Activated CD4-positive, CD25-positive, alpha-beta regulatory T cell (primary cell): ENCODE measurements around the gene USP6.
"Not testable (repeated sequence)": the region's sequence is repeated elsewhere in the genome, so short reads cannot be mapped to it uniquely, and the experiment has no call there.

Experiments used
- DNase-seq, 4 experiments: peaks; one replicate each; lab custom pipeline; 2025; lab: John Stamatoyannopoulos, UW

The USP6 gene

GRCh38 chr17:5135726-5136579 is 20.1 kb downstream of the USP6 start:
- no peak for DNase-seq

DNA sequence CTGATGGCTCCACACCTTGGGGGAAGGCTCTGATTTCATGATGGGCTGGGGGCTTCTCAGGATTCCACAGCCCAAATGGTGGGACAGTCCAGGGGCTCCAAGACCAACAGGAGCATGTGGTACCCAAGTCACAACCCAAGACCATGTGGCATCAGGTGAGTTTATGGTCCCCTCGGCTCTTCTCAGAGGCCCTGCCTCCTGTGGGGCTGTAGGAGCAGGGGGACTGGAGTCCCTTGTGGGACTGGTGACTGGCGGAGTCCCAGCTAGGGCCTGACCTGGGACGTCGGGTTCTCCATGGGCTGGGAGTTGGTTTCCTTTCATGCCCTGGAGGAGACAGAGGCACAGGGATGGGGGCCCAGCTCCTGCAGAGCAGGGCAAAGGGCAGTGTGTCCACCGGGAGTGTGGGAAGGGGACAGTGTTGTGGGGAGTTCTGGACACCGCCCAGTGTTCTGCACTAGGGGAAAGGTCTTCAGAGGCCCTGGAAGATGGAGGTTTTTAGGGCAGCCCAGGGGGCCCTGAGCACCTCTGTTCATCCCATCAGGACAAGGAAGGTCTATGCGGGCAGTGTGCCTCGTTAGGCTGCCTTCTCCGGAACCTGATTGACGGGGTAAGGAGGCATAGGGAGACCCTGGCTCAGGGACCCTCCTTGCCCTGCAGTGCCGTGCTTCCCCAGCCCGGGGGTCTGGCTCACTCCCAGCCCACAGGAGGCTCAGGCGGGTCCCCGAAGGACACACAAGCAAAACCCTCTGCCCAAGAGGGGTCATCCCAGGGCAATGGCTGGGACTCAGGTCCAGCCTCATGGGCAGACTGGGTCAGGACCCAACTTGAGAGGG is 21.0 kb downstream of the USP6 start:
- not testable (repeated sequence) for DNase-seq

DNA sequence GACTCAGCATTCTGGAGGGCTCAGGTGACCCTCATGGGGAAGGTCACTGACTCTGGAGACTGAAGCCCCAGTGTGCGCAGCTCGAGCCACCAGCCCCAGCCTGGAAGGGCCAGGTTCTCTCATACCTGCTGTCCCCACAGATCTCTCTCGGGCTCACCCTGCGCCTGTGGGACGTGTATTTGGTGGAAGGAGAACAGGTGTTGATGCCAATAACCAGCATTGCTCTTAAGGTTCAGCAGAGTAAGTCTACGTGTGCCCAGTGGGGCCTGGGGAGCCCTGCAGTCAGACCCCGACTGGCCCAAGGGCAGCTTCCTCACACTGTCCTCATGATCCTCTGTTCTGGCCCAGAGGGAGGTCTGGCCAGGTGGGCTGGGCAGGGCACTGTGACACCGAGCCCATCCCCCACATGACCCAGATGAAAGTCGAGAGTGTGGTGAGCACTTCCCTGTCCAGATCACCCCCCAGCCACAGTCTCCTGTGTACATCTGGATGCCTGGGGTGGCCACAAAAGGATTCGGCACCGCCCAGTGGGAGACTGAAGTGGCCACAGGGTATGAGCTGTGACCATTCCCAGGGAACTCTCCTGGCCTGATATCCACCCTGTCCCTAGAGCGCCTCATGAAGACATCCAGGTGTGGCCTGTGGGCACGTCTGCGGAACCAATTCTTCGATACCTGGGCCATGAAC is 21.8 kb downstream of the USP6 start:
- not testable (repeated sequence) for DNase-seq

GRCh38 chr17:5138198-5138544 is 22.3 kb downstream of the USP6 start:
- DNase-seq = not testable (repeated sequence)

DNA sequence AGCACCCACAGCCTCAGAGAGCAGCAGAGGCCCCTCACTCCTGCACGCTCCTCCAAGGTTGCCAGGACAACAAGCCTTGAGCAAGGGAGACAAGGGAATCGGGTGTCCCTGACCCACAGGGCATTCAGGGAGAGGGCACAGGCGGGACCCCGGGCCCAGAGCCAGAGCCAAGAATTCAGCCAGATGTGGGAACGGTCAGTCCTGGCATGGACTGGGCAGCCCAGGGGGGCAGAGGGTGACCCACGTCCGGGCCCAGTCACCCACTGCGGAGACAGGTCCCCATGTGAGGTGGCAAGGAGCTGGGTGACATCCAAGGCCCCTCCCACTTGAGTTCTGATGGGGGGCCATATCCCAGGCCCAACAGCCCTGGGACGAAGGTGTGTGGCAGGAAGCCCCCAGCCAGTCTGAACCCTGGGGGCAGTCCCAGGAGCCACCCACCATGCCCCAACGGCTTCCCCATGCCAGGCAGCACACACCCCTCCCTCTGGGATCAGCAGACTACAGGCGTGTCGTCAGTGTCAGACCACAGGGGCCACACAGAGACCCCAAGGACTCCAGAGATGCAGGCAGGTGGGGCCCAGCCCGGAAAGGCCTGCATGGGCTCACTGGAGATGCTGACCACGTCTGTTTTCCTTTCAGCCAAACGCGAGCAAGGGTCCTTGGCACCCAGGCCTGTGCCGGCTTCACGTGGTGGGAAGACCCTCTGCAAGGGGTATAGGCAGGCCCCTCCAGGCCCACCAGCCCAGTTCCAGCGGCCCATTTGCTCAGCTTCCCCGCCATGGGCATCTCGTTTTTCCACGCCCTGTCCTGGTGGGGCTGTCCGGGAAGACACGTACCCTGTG is 23.0 kb downstream of the USP6 start:
- DNase-seq = no peak

DNA sequence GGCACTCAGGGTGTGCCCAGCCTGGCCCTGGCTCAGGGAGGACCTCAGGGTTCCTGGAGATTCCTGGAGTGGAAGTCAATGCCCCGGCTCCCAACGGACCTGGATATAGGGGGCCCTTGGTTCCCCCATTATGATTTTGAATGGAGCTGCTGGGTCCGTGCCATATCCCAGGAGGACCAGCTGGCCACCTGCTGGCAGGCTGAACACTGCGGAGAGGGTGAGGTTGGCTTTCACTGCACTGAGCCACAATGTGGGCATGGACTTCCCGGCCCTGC is 23.6 kb downstream of the USP6 start:
- DNase-seq = no peak

GRCh38 chr17:5142877-5143276 is 27.0 kb downstream of the USP6 start:
- DNase-seq = not testable (repeated sequence)

- DNase-seq = not testable (repeated sequence)
These were observed 30.3 kb downstream of the USP6 start for GRCh38 chr17:5146122-5146521.

GRCh38 chr17:5160702-5161101 is 44.9 kb downstream of the USP6 start:
- DNase-seq = not testable (repeated sequence)

DNA sequence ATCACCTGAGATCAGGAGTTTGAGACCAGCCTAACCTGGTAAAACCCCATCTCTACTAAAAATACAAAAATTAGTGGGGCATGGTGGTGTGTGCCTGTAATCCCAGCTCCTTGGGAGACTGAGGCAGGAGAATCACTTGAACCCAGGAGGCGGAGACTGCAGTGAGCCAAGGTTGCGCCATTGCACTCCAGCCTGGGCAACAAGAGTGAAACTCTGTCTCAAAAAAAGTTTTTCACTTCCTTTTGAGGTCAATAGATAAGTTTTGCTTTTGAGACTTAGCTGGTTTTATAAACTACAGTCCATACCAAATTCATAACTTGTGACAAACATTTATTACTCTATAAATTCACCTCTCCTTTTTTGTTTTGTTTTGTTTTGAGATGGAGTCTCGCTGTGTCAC is 46.0 kb downstream of the USP6 start:
- DNase-seq = not testable (repeated sequence)

GRCh38 chr17:5164436-5164835 is 48.6 kb downstream of the USP6 start:
- no peak for DNase-seq

DNA sequence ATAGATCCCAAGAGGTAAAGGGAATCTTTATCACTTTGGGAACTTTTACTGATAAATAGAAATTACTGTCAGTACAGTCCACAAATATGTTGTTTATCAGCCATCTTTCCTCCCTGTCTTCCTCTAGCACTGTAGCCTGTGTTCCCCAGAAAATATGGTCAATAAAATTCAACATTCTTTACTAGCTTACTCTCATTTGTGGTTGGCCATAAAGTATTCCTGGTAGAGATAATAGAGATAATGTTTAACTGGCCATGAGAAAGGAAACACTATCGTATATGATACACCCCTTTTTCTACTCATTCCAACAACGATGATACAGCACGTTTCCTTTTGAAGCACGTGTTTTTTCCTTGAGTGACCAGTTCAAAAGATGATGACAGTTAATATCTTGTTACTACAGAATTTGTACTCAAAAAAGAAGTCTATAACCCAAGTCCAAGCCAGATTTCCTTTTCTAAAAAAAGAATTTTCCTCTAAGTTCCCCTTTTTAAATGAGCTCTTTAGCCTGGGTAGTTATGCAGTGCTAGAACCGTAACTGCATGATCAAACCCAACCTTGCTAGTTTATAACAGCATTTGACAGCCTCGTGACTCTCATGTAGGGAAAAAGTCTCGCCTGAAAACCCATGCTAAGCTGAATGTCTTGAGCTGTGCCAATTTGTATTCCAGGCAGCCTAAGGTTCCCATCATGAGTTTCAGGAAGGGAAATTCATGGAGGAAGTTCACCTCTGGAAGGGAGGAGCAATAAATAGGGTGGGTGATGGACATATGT is 50.1 kb downstream of the USP6 start:
- DNase-seq = not testable (repeated sequence)

- not testable (repeated sequence) for DNase-seq
These were observed 59.2 kb downstream of the USP6 start for GRCh38 chr17:5175027-5175426.

GRCh38 chr17:5179003-5179402 is 63.2 kb downstream of the USP6 start:
- DNase-seq = no peak

DNA sequence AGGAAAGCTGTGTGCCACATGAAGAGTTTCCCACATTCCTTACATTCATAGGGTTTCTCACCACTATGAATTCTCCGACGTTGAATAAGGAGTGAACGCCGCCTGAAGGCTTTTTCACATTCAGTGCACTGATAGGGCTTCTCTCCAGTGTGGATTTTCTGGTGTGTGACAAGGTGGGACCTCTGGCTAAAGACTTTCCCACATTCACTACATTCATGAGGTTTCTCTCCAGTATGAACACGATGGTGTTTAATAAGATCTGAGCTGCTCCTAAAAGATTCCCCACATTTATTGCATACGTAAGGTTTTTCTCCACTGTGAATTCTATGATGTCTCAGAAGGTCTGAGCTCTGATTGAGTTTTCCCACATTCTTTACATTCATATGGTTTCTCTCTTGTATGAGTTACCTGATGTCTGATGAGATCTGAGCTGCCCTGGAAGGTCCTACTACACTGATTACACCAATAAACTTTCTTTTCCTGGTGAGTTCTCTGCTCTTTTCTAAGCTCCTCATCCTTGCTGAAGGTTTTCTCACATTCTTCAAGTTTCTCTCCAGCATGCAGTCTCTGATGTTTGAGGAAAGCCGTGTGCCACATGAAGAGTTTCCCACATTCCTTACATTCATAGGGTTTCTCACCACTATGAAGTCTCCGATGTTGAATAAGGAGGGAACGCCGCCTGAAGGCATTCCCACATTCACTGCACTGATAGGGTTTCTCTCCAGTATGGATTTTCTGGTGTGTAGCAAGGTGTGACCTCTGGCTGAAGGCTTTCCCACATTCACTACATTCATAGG is 65.9 kb downstream of the USP6 start:
- no peak for DNase-seq

- DNase-seq = no peak
These were observed 67.0 kb downstream of the USP6 start for GRCh38 chr17:5182597-5183409.

- no peak for DNase-seq
These were observed 67.6 kb downstream of the USP6 start for GRCh38 chr17:5183410-5183793.

GRCh38 chr17:5184288-5184687 is 68.5 kb downstream of the USP6 start:
- no peak for DNase-seq
